H9 (cell line): Measurements from ENCODE around the gene PTPRC. TPM values are rescaled to one million over a fixed set of nuclear protein-coding genes. Genes with fewer than 3 reads are reported as not detected.

ENCODE experiments used
- DNase-seq: peaks from one replicate; pipeline ENCODE4 v3.0.0-alpha.2; 2017
- H2AFZ ChIP-seq: one replicate; pipeline ENCODE4 v1.6.1; 2013; ENCODE audit warnings: mild to moderate bottlenecking, low read length, control low read depth, moderate library complexity
- H2AK5ac ChIP-seq: 2 replicates; pipeline ENCODE4 v1.6.1; 2013; ENCODE audit warnings: low read length, control low read depth, mixed read lengths; ENCODE audit not compliant: insufficient read length
- H2BK120ac ChIP-seq: one replicate; pipeline ENCODE4 v1.6.1; 2013; ENCODE audit warnings: low read depth, mild to moderate bottlenecking, low read length, control low read depth, inconsistent platforms; ENCODE audit not compliant: poor library complexity, severe bottlenecking
- H2BK12ac ChIP-seq: 2 replicates; pipeline ENCODE4 v1.6.1; 2013; ENCODE audit warnings: low read length, control low read depth, mixed read lengths, low read depth; ENCODE audit not compliant: insufficient read length
- H2BK15ac ChIP-seq: 2 replicates; pipeline ENCODE4 v1.6.1; 2013; ENCODE audit warnings: low read depth, low read length, control low read depth
- H2BK20ac ChIP-seq: one replicate; pipeline ENCODE4 v1.6.1; 2013; ENCODE audit warnings: low read depth, mild to moderate bottlenecking, low read length, control low read depth, inconsistent platforms; ENCODE audit not compliant: poor library complexity, severe bottlenecking
- H2BK5ac ChIP-seq: 2 replicates; pipeline ENCODE4 v1.6.1; 2013; ENCODE audit warnings: low read length, control low read depth, mixed read lengths; ENCODE audit not compliant: insufficient read length
- H3K14ac ChIP-seq: 2 replicates; pipeline ENCODE4 v1.6.1; 2013; ENCODE audit warnings: low read length, control low read depth; ENCODE audit not compliant: insufficient read depth
- H3K18ac ChIP-seq: 2 replicates; pipeline ENCODE4 v1.6.1; 2013; ENCODE audit warnings: low read depth, mild to moderate bottlenecking, mixed read lengths, low read length, control low read depth; ENCODE audit not compliant: insufficient read length
- H3K23ac ChIP-seq: 2 replicates; pipeline ENCODE4 v1.6.1; 2013; ENCODE audit warnings: low read length, control low read depth, mixed read lengths, low read depth; ENCODE audit not compliant: insufficient read length
- H3K23me2 ChIP-seq: 2 replicates; pipeline ENCODE4 v1.6.1; 2013; ENCODE audit warnings: low read depth, mild to moderate bottlenecking, mixed read lengths, low read length, control low read depth; ENCODE audit not compliant: insufficient read length, poor library complexity, severe bottlenecking
- H3K27ac ChIP-seq: 2 replicates; pipeline ENCODE4 v1.5.1; 2013; ENCODE audit warnings: low read length, control low read depth, mixed read lengths, low read depth; ENCODE audit not compliant: insufficient read length
- H3K27me3 ChIP-seq: 2 replicates; pipeline ENCODE4 v1.6.1; 2013; ENCODE audit warnings: low read length, control low read depth, inconsistent platforms; ENCODE audit not compliant: insufficient read depth
- H3K4ac ChIP-seq: 2 replicates; pipeline ENCODE4 v1.6.1; 2013; ENCODE audit warnings: low read depth, mild to moderate bottlenecking, control low read depth, inconsistent platforms, low read length, moderate library complexity
- H3K4me1 ChIP-seq: 2 replicates; pipeline ENCODE4 v1.6.1; 2013; ENCODE audit warnings: low read length, control low read depth, inconsistent platforms; ENCODE audit not compliant: insufficient read depth
- H3K4me2 ChIP-seq: 2 replicates; pipeline ENCODE4 v1.6.1; 2013; ENCODE audit warnings: low read length, control low read depth, mixed read lengths; ENCODE audit not compliant: insufficient read length, insufficient read depth
- H3K56ac ChIP-seq: 2 replicates; pipeline ENCODE4 v1.6.1; 2013; ENCODE audit warnings: low read depth, mild to moderate bottlenecking, mixed read lengths, low read length, control low read depth; ENCODE audit not compliant: insufficient read length
- H3K79me1 ChIP-seq: 2 replicates; pipeline ENCODE4 v1.6.1; 2013; ENCODE audit warnings: low read depth, mild to moderate bottlenecking, moderate library complexity, low read length, control low read depth, inconsistent platforms; ENCODE audit not compliant: insufficient read depth, poor library complexity, severe bottlenecking
- H3K79me2 ChIP-seq: 2 replicates; pipeline ENCODE4 v1.6.1; 2013; ENCODE audit warnings: low read length, control low read depth, inconsistent platforms; ENCODE audit not compliant: insufficient read depth
- H3K9ac ChIP-seq: 2 replicates; pipeline ENCODE4 v1.6.1; 2013; ENCODE audit warnings: low read length, control low read depth, mixed read lengths; ENCODE audit not compliant: insufficient read length; ENCODE audit errors: extremely low read depth
- H3K9me3 ChIP-seq: one replicate; pipeline ENCODE4 v1.6.1; 2013; ENCODE audit warnings: low read depth, low read length, inconsistent platforms; ENCODE audit not compliant: control insufficient read depth
- H3T11ph ChIP-seq: one replicate; pipeline ENCODE4 v1.6.1; 2013; ENCODE audit warnings: mild to moderate bottlenecking, low read length, control low read depth, inconsistent platforms
- H4K20me1 ChIP-seq: one replicate; pipeline ENCODE4 v1.6.1; 2013; ENCODE audit not compliant: control insufficient read depth, insufficient read length, insufficient read depth
- H4K5ac ChIP-seq: 2 replicates; pipeline ENCODE4 v1.6.1; 2013; ENCODE audit warnings: low read depth, mild to moderate bottlenecking, mixed read lengths, low read length, control low read depth; ENCODE audit not compliant: insufficient read length
- H4K8ac ChIP-seq: replicated peaks from 2 replicates; pipeline ENCODE4 v1.6.1; 2013; ENCODE audit warnings: low read length, control low read depth, mixed read lengths, low read depth; ENCODE audit not compliant: insufficient read length
- H4K91ac ChIP-seq: 2 replicates; pipeline ENCODE4 v1.6.1; 2013; ENCODE audit warnings: low read depth, mild to moderate bottlenecking, moderate library complexity, mixed read lengths, low read length, control low read depth; ENCODE audit not compliant: insufficient read length
- H3K27ac Mint-ChIP-seq, 3 experiments: 2 replicates in 2 of 3; 3 replicates in 1 of 3; pipeline ENCODE4 v1.8.0; 2020 to 2021; ENCODE audit warnings: mixed read lengths in 3 of 3, mild to moderate bottlenecking in 1 of 3, moderate library complexity in 1 of 3
- H3K27me3 Mint-ChIP-seq: 2 replicates; pipeline ENCODE4 v1.8.0; 2021; ENCODE audit warnings: low read depth, mild to moderate bottlenecking, moderate library complexity, mixed read lengths
- H3K36me3 Mint-ChIP-seq, 3 experiments: 2 replicates in 2 of 3; 3 replicates in 1 of 3; pipeline ENCODE4 v1.8.0; 2020 to 2021; ENCODE audit warnings: low read depth in 3 of 3, mixed read lengths in 3 of 3; ENCODE audit not compliant: insufficient read depth in 1 of 3
- H3K4me1 Mint-ChIP-seq, 2 experiments: 2 replicates each; pipeline ENCODE4 v1.8.0; 2020; ENCODE audit warnings: mixed read lengths in 2 of 2
- H3K4me3 Mint-ChIP-seq, 2 experiments: 2 replicates in 1 of 2; 3 replicates in 1 of 2; pipeline ENCODE4 v1.8.0; 2020 to 2021; ENCODE audit warnings: mild to moderate bottlenecking in 2 of 2, mixed read lengths in 2 of 2, moderate library complexity in 1 of 2
- H3K9me3 Mint-ChIP-seq, 2 experiments: 2 replicates in 1 of 2; 3 replicates in 1 of 2; pipeline ENCODE4 v1.8.0; 2020; ENCODE audit warnings: mild to moderate bottlenecking in 2 of 2, mixed read lengths in 2 of 2, moderate library complexity in 1 of 2
- CTCF ChIP-seq: fragments of 200-600 bp; sonication (generic); conservative IDR thresholded peaks from 3 replicates; pipeline ENCODE4 v1.8.0; 2021; ENCODE audit warnings: antibody characterized with exemption, mild to moderate bottlenecking
- WGBS: extraction: QIAGEN DNeasy Blood & Tissue Kit; methylation state at CpG from one replicate; pipeline ENCODE4 v1.1.7; 2013; ENCODE audit warnings: missing lambda C conversion rate, low lambda C conversion rate, mixed read lengths; ENCODE audit not compliant: insufficient read length; ENCODE audit errors: extremely low coverage; 5-methylcytosine and 5-hydroxymethylcytosine counted together
- total RNA-seq: library from RNA; stranded (reverse); gene quantifications from 2 replicates; pipeline ENCODE4 v1.2.1, GENCODE V29; 2021

The PTPRC gene
- total RNA-seq, 1 experiment from 2014 or later: not detected

GRCh38 chr1:198620218-198620617 is 18.6 kb upstream of the PTPRC start:
- Mint-ChIP-seq H3K4me3 (no peak overlapping the region), H3K36me3 (no peaks in the 10 kb centered on the region), H3K27ac (no peak overlapping the region), H3K27me3 (no peaks in the 10 kb centered on the region), H3K4me1 (peaks cover 3 to 8% of the 10 kb centered on the region in 2 experiments; a peak in 3 of 4 replicates), H3K9me3 (no peaks in the 10 kb centered on the region)
- H3K4me1 ChIP-seq: no peaks in the 10 kb centered on the region
- no peak overlapping the region for H3K27ac ChIP-seq
- no peaks in the 10 kb centered on the region for H3K9me3 ChIP-seq
- H3K23ac ChIP-seq: no peak overlapping the region
- H3K27me3 ChIP-seq: no peaks in the 10 kb centered on the region
- no peak overlapping the region for H3T11ph ChIP-seq
- H2AFZ ChIP-seq: no peak overlapping the region
- no peaks in the 10 kb centered on the region for H3K79me1 ChIP-seq
- no peak for DNase-seq
- no CpG with 5 or more reads among the region's 3 CpGs for whole genome bisulfite sequencing
- H4K91ac ChIP-seq: no peak overlapping the region
- H2BK12ac ChIP-seq: no peak overlapping the region
- no peak overlapping the region for H4K8ac ChIP-seq
- no peak overlapping the region for H3K4me2 ChIP-seq
- no peak overlapping the region for H2BK20ac ChIP-seq
- no peak overlapping the region for H3K18ac ChIP-seq
- no peaks in the 10 kb centered on the region for H3K23me2 ChIP-seq
- no peak for TF ChIP-seq CTCF
- H2BK15ac ChIP-seq: no peak overlapping the region
- H2BK5ac ChIP-seq: no peak overlapping the region
- H3K14ac ChIP-seq: no peak overlapping the region
- no peaks in the 10 kb centered on the region; the same call in 1 of the 2 replicates for H3K79me2 ChIP-seq
- no peak overlapping the region for H3K4ac ChIP-seq
- H3K9ac ChIP-seq: no peak overlapping the region
- no peak overlapping the region for H2BK120ac ChIP-seq
- no peaks in the 10 kb centered on the region for H4K20me1 ChIP-seq
- H3K56ac ChIP-seq: no peak overlapping the region
- no peak overlapping the region for H4K5ac ChIP-seq
- H2AK5ac ChIP-seq: no peak overlapping the region
